ENCODE data around the gene HDAC11.

HDAC11 gene

GRCh38 chr3:13461169-13462124, 18.7 kb upstream of the HDAC11 start:
- H3K36me3 ChIP-seq (ENCODE audit: insufficient read depth, low read length), result no peaks in the 10 kb centered on the region
- H3K9ac ChIP-seq (ENCODE audit: low read depth, low read length), result no peak overlapping the region
- H3K9me3 ChIP-seq (ENCODE audit: control insufficient read depth, insufficient read depth, low read length), result no peaks in the 10 kb centered on the region
- H3K4me1 ChIP-seq (ENCODE audit: insufficient read depth, low read length), result no peaks in the 10 kb centered on the region; the same call in 1 of the 2 replicates

GRCh38 chr3:13462125-13462629, 17.9 kb upstream of the HDAC11 start:
- Histone ChIP-seq H3K9ac (ENCODE audit: low read depth, low read length) (no peak overlapping the region), H3K9me3 (ENCODE audit: control insufficient read depth, insufficient read depth, low read length) (no peaks in the 10 kb centered on the region), H3K36me3 (ENCODE audit: insufficient read depth, low read length) (no peaks in the 10 kb centered on the region), H3K4me1 (ENCODE audit: insufficient read depth, low read length) (no peaks in the 10 kb centered on the region; the same call in 1 of the 2 replicates)

GRCh38 chr3:13462822-13463221, 17.3 kb upstream of the HDAC11 start:
- H3K9ac ChIP-seq (ENCODE audit: low read depth, low read length), result no peak overlapping the region
- no peaks in the 10 kb centered on the region for H3K9me3 ChIP-seq (ENCODE audit: control insufficient read depth, insufficient read depth, low read length)
- H3K4me1 ChIP-seq (ENCODE audit: insufficient read depth, low read length), result no peaks in the 10 kb centered on the region; the same call in 1 of the 2 replicates
- no peaks in the 10 kb centered on the region for H3K36me3 ChIP-seq (ENCODE audit: insufficient read depth, low read length)

GRCh38 chr3:13463618-13464400, 16.3 kb upstream of the HDAC11 start:
- Histone ChIP-seq H3K4me1 (ENCODE audit: insufficient read depth, low read length) (no peaks in the 10 kb centered on the region; the same call in 1 of the 2 replicates), H3K9me3 (ENCODE audit: control insufficient read depth, insufficient read depth, low read length) (no peaks in the 10 kb centered on the region), H3K9ac (ENCODE audit: low read depth, low read length) (no peak overlapping the region), H3K36me3 (ENCODE audit: insufficient read depth, low read length) (no peaks in the 10 kb centered on the region)

GRCh38 chr3:13465236-13465873, 14.8 kb upstream of the HDAC11 start:
- H3K36me3 ChIP-seq (ENCODE audit: insufficient read depth, low read length), result no peaks in the 10 kb centered on the region
- H3K9ac ChIP-seq (ENCODE audit: low read depth, low read length), result no peak overlapping the region
- no peaks in the 10 kb centered on the region for H3K9me3 ChIP-seq (ENCODE audit: control insufficient read depth, insufficient read depth, low read length)
- no peaks in the 10 kb centered on the region; the same call in 1 of the 2 replicates for H3K4me1 ChIP-seq (ENCODE audit: insufficient read depth, low read length)

- H3K9ac ChIP-seq (ENCODE audit: low read depth, low read length), result no peak overlapping the region
- H3K36me3 ChIP-seq (ENCODE audit: insufficient read depth, low read length), result no peaks in the 10 kb centered on the region
- H3K4me1 ChIP-seq (ENCODE audit: insufficient read depth, low read length), result peaks cover 4% of the 10 kb centered on the region; the same call in 1 of the 2 replicates
- H3K9me3 ChIP-seq (ENCODE audit: control insufficient read depth, insufficient read depth, low read length), result no peaks in the 10 kb centered on the region
Observed at GRCh38 chr3:13466781-13467180, 13.3 kb upstream of the HDAC11 start.

- Histone ChIP-seq H3K4me1 (ENCODE audit: insufficient read depth, low read length) (peaks cover 22% of the 10 kb centered on the region), H3K9ac (ENCODE audit: low read depth, low read length) (no peak overlapping the region), H3K9me3 (ENCODE audit: control insufficient read depth, insufficient read depth, low read length) (no peaks in the 10 kb centered on the region), H3K36me3 (ENCODE audit: insufficient read depth, low read length) (no peaks in the 10 kb centered on the region)
Observed at GRCh38 chr3:13470894-13471574, 9.1 kb upstream of the HDAC11 start.

GRCh38 chr3:13472286-13472685, 7.8 kb upstream of the HDAC11 start:
- H3K4me1 ChIP-seq (ENCODE audit: insufficient read depth, low read length), result peaks cover 27% of the 10 kb centered on the region
- no peak overlapping the region for H3K9ac ChIP-seq (ENCODE audit: low read depth, low read length)
- H3K36me3 ChIP-seq (ENCODE audit: insufficient read depth, low read length), result no peaks in the 10 kb centered on the region
- no peaks in the 10 kb centered on the region for H3K9me3 ChIP-seq (ENCODE audit: control insufficient read depth, insufficient read depth, low read length)

- Histone ChIP-seq H3K4me1 (ENCODE audit: insufficient read depth, low read length) (peaks cover 33% of the 10 kb centered on the region), H3K9me3 (ENCODE audit: control insufficient read depth, insufficient read depth, low read length) (no peaks in the 10 kb centered on the region), H3K36me3 (ENCODE audit: insufficient read depth, low read length) (no peaks in the 10 kb centered on the region), H3K9ac (ENCODE audit: low read depth, low read length) (no peak overlapping the region)
Observed at GRCh38 chr3:13473020-13473419, 7.1 kb upstream of the HDAC11 start.

GRCh38 chr3:13474021-13474420, 6.1 kb upstream of the HDAC11 start:
- Histone ChIP-seq H3K36me3 (ENCODE audit: insufficient read depth, low read length) (no peaks in the 10 kb centered on the region), H3K9me3 (ENCODE audit: control insufficient read depth, insufficient read depth, low read length) (no peaks in the 10 kb centered on the region), H3K4me1 (ENCODE audit: insufficient read depth, low read length) (peaks cover 39% of the 10 kb centered on the region), H3K9ac (ENCODE audit: low read depth, low read length) (no peak overlapping the region)

GRCh38 chr3:13474776-13475303, 5.3 kb upstream of the HDAC11 start:
- no peak overlapping the region for H3K9ac ChIP-seq (ENCODE audit: low read depth, low read length)
- no peaks in the 10 kb centered on the region for H3K36me3 ChIP-seq (ENCODE audit: insufficient read depth, low read length)
- H3K4me1 ChIP-seq (ENCODE audit: insufficient read depth, low read length), result peaks cover 39% of the 10 kb centered on the region
- H3K9me3 ChIP-seq (ENCODE audit: control insufficient read depth, insufficient read depth, low read length), result no peaks in the 10 kb centered on the region

- no peak overlapping the region for H3K9ac ChIP-seq (ENCODE audit: low read depth, low read length)
Observed at GRCh38 chr3:13475871-13476590, 4.1 kb upstream of the HDAC11 start.

GRCh38 chr3:13477943-13478342, 2.2 kb upstream of the HDAC11 start:
- Histone ChIP-seq H3K9ac (ENCODE audit: low read depth, low read length) (no peak overlapping the region), H3K9me3 (ENCODE audit: control insufficient read depth, insufficient read depth, low read length) (no peaks in the 10 kb centered on the region), H3K36me3 (ENCODE audit: insufficient read depth, low read length) (no peaks in the 10 kb centered on the region), H3K4me1 (ENCODE audit: insufficient read depth, low read length) (peaks cover 35% of the 10 kb centered on the region)

More at GRCh38 chr3:13475871-13476590, 4.1 kb upstream of the HDAC11 start:
- H3K36me3 ChIP-seq (ENCODE audit: insufficient read depth, low read length), result no peaks in the 10 kb centered on the region
- no peaks in the 10 kb centered on the region for H3K9me3 ChIP-seq (ENCODE audit: control insufficient read depth, insufficient read depth, low read length)
- peaks cover 36% of the 10 kb centered on the region for H3K4me1 ChIP-seq (ENCODE audit: insufficient read depth, low read length)

Measured in ES-I3 (cell line).